ENCODE measurements around the gene TEX28.
"Not testable (repeated sequence)": the region's sequence is repeated elsewhere in the genome, so short reads cannot be mapped to it uniquely, and the experiment has no call there.

Gene TEX28

DNA sequence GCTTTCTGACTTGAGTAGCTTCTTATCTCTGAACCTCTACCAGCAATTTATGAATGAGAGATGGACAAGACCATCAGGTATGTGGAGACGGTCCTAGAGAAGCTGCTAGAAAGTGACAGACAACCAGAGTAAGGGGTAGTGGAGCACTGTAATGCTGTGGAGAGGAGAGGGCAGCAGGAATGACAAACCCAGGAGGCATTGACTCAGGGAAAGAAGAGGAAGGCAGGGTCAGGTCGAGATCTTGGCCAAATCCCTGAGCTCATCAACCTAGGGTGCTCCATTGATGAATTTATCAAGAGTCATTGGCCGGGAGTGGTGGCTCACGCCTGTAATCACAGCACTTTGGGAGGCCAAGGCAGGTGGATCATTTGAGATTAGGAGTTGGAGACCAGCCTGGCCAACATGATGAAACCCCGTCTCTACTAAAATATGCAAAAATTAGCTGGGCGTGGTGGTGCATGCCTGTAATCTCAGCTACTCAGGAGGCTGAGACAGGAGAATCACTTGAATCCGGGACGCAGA is 54.9 kb downstream of the TEX28 start:
- DNase-seq, result not testable (repeated sequence)

DNA sequence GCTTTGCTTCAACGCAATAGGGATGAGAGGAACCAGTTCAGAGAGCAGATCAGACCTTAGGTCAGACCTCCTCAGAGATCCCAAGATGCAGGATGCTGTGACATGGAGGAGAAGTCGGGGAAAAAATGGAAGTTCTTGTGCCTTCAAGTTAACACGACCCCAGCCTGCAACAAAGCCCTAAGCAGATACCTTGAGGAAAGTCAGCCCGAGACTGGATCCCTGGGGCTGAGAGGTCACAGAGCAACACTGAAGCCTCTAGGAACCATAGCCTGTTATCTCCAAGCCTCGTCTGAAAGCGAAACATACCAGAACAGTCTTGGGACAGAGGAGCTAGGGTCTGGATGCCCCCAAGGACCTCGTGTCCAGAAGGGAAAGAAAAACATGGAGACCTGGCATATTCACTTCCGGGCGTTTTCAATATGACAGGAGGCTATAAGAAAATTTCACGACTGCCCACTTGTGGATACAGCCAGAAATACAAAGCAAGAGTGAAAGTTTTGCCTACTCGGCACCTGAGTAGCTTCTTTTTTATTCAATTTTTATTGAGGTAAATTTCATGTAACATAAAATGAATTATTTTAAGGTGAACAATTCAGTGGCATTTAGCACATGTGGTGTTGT is 55.9 kb downstream of the TEX28 start:
- not testable (repeated sequence) for DNase-seq

DNA sequence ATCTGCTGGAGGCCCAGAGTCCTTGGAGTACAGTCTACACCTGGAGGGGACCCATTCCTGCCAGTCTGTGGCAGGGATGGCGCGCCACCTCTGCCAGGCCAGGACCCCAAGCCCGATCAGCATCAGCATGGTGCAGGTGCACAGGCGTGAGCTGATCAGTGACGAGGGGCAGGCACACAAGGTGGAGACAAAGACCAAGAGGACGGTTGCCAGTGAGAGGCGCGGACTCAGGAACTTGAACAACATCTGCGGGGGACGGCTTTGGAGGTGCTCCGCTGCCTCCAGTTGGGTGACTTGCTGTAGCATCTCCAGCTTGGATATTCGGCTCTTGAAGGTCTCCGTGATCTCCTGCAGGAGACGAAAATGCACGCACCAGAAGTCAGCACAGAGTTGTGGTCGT is 61.3 kb downstream of the TEX28 start:
- DNase-seq, result not testable (repeated sequence)

DNA sequence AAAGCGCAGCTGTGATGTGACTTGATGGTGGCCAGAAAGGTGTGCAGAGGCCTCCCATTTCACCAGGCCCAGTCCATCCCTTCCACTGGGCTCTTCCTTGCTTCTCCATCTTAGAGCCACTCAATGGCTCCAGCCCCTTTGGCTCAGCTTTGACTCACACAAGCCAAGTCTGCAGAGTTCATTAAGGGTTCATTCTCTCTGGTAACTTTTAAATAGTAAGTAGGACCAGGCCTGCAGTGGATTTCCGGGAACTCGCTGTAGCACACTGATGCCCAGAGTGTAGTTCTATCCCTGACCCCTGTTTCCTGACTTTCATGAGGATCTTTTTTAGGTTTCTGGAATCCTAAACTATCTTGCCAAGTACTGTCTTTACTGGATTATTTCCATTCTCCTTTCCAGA is 63.5 kb downstream of the TEX28 start:
- DNase-seq, result not testable (repeated sequence)

DNA sequence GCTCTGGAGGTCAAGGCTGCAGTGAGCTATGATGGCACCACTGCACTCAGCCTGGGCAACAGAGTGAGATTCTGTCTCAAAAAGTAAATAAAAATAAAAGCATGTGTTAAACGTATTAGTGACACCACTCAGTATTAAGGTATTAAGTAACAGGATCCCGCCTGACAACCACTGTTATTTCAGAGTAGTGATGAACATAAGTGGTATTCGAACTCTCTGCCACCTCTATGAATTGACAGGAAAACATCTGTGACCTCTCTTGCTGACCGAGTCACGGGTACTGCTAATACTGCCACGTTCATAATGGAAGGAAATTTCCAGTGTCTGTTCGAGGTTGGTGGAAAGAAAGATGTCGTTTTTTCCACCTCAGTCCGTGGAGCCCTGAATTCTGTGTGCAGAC is 68.2 kb downstream of the TEX28 start:
- not testable (repeated sequence) for DNase-seq

DNA sequence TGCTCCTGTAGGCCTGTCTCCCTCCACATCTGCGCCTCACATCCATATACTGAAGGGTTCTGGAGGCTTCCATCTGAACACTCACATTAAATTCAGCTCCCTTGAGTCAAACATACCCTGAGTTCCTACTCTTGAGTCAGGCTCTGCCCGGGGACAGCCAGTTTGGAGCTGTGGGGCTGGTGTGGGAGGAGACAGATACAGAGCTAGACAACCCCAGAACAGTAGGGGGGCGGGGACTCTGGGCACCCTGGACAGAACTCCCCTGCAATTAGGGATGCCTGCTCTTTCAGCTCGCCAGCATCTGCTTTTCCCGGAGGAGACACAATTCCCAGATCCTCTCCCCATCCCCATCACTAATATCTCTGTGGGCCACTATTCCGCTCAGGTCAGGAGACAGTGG is 69.6 kb downstream of the TEX28 start:
- DNase-seq, result not testable (repeated sequence)
